GM23338 (cell line): ENCODE results near the gene CPXM2.

ENCODE experiments used
- EZH2 ChIP-seq: fragments of 200-600 bp; sonication (generic); IDR thresholded peaks from one replicate; pipeline ENCODE4 v1.8.0; 2017; ENCODE audit warnings: antibody characterized with exemption, mild to moderate bottlenecking, low read depth; ENCODE audit not compliant: unreplicated experiment
- POLR2AphosphoS5 ChIP-seq: IDR thresholded peaks from 2 replicates; pipeline ENCODE4 v1.6.1; 2016; ENCODE audit warnings: antibody characterized with exemption, low read depth
- ZNF114 ChIP-seq: fragments of 250-450 bp; sonication (Bioruptor Pico); IDR thresholded peaks from 2 replicates; pipeline ENCODE4 v1.5.0; 2020; ENCODE audit warnings: mild to moderate bottlenecking, moderate library complexity
- TF ChIP-seq, protein P1 (sequence below), 2 experiments: fragments of 200-600 bp in 1 of 2; sonication (generic) in 1 of 2; conservative IDR thresholded peaks; 2 replicates each; pipeline versions ENCODE4 v1.5.1 to v1.6.1; 2016 to 2017; ENCODE audit warnings: antibody characterized with exemption in 2 of 2, low read depth in 2 of 2, mild to moderate bottlenecking in 2 of 2, moderate library complexity in 1 of 2

DNA sequence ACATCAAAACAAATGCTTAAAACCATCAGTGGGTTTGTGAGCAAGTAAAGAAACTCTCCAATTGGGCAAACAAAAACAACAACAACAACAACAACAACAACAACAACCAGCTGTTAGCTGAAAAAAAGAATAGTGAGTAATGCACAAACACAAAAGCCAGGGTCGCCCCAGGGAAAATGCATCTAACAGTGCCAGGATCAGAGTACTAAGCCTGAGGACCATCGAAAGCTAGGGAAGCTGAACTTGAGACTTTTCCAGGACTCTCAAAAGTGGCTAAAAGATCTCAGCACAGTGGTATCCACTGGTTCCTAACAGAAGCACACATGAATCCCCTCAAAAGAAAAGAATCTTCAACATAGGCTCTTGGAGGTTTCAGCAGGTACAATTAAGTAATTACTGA, 83.3 kb downstream of the CPXM2 start:
- TF ChIP-seq, protein P1, sequence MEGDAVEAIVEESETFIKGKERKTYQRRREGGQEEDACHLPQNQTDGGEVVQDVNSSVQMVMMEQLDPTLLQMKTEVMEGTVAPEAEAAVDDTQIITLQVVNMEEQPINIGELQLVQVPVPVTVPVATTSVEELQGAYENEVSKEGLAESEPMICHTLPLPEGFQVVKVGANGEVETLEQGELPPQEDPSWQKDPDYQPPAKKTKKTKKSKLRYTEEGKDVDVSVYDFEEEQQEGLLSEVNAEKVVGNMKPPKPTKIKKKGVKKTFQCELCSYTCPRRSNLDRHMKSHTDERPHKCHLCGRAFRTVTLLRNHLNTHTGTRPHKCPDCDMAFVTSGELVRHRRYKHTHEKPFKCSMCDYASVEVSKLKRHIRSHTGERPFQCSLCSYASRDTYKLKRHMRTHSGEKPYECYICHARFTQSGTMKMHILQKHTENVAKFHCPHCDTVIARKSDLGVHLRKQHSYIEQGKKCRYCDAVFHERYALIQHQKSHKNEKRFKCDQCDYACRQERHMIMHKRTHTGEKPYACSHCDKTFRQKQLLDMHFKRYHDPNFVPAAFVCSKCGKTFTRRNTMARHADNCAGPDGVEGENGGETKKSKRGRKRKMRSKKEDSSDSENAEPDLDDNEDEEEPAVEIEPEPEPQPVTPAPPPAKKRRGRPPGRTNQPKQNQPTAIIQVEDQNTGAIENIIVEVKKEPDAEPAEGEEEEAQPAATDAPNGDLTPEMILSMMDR (conservative IDR thresholded peaks at IDR 0.05; ENCODE audit: low read depth in 2 of 2) = no peak
- TF ChIP-seq POLR2AphosphoS5 = no peak
- TF ChIP-seq EZH2 = no peak
- no peak for TF ChIP-seq ZNF114
